ENCODE data around the gene PPP1R12A.
"Not testable (repeated sequence)": the region's sequence is repeated elsewhere in the genome, so short reads cannot be mapped to it uniquely, and the experiment has no call there.

PPP1R12A gene

DNA sequence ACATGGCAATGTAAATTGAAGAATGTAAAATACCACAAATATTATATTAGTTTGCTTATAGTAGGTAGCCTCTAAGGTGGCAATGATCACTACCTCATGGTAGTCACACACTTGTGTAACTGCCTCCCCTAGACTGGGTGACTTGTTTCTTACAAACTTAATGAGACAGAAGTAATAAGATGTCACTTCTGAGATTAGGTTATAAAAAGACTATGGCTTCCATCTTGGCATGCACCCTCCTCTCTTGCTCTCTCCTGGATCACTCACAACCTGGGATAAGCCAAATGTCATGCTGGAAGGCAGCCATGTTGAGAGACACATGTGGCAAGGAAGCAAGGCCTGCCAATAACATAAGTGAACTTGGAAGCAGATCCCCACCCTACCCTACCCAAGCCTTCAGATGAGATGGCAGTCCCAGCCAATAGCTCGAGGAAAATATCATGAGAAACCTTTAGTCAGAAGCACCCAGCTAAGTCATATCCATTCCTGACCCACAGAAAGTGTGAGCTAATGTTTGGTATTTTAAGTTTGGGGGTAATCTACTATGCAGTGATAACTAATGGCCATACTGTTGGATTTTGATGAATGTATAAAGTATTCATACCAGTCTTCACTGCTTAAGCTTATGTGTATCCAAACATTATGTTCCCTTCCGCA, 43.3 kb downstream of the PPP1R12A start:
- no peak for DNase-seq

DNA sequence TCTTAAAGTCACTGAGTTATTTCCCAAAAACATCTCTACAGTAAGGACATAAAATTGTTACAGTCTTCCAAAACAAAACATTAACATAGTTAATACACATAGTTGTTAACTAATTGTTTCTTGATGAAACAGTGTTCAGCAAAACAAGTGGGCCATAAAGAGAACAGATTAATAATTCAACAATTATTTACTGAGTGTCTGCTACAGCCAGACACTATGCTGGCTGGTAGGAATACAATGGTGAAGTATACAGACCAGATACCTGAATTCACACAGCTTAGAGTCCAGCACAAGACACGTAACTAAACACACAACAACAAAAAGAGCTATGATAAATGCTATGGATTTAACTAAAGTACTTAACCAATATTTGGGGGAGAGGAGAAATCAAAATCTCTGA, 47.0 kb downstream of the PPP1R12A start:
- no peak for DNase-seq

DNA sequence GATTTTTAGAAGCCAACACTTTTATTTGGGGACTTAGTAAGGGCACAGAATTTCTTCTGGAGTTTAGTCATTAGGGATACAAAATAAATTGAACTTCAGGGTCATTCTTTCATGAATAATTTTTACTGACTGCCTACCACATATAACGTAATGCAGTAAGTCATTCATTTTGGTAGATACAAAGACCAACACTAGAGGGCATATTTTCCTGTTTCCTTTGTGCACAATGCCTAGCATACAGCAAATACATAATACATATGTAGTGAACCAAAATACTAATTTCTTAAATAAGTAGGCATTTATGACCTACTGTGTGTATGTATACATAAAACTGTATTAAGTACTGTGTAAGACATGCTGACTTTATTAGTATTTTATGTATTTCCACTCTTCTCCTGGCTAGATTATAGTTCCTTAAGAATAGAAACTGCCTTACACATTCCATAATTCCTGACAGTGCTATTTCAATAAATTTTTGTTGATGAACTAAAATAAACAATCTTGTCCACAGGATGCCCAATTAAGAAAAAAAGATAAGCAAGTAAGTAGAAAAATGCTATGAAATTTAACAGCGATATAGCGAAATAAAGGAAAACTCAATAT, 47.9 kb downstream of the PPP1R12A start:
- peak; percentile 70 for DNase-seq

DNA sequence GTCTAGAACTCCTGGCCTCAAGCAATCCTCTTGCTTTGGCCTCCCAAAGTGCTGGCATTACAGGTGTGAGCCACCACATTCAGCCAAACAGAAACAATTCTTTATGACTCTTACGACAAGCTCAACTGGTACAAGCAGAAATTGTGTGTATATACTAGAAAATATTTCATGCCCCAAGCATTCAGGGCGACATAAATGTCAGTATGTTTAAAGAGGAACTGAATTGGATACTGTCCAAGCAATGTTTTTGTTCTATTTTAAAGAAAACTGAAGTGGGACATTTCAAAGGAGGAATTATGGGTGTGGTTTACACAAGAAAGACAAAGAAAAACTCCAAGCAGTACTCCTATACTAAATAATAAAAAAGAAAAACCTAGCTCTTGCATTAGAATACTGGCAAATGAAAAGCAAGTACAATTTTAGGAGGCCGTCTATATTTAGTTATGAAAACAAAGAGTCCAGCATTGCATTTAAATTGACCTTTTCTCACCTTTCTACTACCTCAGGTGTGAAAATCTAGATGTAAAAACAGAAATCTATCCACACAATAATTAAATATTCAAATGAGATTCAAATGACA, 48.9 kb downstream of the PPP1R12A start:
- peak; percentile 48 for DNase-seq

DNA sequence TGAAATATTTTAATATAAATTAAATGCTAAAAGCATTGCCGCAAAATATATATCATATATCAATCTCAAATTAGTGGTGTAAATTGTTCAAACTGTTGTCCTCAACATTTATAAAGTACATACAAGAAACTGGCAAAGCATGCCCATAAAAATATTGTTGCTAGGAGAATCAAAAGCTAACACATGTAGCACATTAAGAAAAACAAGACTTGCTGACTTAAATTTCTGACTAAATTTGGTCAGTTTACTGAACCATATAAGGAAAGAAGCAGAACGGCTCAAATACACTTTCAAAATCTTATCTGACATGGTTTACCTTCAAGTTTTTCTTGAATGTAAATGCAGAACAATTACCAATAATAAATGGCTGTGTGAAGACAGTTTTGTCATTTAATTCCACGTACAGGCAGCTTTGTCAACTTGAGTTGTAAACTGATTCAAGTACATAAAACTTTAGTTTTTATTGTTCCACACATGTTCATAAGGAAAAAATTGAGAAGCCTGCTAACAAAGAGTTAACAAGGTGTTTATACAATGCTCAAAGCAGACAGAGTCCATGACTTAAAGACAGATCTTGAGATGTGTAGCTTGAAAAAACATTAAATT, 50.4 kb downstream of the PPP1R12A start:
- peak; percentile 19 for DNase-seq

DNA sequence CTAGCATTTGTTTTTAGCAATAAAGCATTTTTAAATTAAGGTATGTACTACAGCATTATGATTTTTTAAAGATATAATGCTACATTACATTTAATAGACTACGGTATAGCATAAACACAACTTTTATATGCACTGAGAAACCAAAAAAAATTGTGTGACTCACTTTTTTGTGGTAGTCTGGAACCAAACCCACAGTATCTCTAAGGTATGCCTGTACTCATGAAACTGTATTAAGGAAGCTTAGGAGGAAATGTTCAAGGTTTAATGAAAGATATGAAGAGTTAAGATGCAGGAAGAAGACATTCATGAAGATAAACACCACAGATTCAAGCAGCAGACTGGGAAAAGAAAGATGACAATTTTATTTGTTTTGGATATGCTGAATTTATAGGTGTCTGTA, 51.7 kb downstream of the PPP1R12A start:
- DNase-seq = peak; percentile 66

DNA sequence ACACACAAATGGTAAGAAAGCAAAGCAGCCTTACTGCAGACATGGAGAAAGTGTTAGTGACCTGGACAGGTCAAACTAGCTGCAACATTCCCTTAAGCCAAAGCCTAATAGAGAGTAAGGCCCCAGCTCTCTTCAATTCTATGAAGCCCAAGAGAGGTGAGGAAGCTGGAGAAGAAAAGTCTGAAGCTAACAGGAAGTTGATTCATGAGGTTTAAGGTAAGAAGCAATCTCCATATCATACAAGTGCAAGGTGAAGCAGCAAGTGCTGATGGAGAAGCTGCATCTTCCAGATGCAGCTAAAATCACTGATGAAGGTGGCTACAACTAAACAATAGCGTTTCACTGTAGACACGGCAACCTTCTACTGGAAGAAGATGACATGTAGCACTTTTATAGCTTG, 53.5 kb downstream of the PPP1R12A start:
- DNase-seq = no peak

DNA sequence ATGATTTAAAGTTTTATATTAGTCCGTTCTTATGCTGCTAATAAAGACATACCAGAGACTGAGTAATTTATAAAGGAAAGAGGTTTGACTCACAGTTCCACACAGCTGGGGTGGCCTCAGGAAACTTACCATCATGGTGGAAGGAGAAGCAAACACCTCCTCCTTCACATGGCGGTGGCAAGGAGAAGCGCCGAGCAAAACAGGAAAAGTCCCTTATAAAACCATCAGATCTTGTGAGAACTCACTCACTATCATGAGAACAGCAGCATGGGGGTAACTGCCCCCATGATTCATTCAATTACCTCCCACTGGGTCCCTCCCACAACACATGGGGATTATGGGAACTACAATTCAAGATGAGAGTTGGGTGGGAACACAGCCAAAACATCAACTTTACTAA, 56.4 kb downstream of the PPP1R12A start:
- DNase-seq = not testable (repeated sequence)

DNA sequence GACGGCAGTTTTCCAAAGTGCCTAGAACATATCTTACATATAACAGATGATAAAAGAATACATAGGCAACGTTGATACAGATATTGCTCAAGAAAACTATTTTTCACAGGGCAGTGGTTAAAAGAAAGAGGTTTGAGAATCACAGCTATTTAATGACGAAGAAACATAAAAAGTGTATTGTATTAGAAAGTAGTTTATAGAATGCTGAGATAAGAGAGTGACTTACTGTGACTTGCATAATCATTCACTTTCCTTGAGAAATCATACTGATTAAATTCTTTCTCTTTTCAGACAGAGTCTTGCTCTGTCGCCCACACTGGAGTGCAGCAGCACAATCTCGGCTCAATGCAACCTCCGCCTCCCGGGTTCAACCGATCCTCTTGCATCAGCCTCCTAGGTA, 57.7 kb downstream of the PPP1R12A start:
- no peak for DNase-seq

DNA sequence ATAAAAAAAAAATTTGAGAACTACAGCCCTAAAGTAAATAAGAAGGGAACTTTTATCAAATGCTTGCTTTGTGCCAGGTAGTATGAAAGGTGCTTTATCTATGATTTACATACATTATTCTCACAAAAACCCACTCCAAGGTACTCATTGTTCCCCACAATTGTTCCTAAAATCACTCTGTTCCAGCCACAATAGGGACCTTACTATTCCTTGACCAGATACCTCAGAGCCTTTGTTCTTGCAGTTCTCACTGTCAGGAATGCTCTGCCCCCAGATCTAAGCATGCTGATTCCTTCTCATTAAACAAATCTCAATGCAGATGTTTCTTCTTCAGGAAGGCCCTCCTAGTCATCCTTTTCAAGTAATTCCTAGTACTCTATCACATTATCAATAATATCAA, 60.2 kb downstream of the PPP1R12A start:
- no peak for DNase-seq

DNA sequence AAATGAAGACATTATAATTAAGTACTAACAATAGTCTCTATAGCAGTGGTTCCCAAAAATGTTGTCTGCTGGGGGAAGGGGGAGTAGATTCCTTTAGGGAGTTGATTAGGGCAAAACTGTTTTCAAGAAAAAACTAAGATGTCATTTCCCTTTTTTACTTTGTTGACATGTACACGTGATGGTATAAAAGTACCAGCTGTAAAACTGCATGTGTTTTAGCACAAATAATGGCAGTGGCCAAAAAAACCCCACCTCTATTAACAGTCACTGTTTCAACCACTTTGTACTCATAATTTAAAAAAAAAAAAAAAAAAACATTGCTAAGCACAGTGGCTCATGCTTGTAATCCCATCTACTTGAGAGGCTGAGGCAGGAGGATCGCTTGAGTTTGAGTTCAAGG, 61.7 kb downstream of the PPP1R12A start:
- no peak for DNase-seq

DNA sequence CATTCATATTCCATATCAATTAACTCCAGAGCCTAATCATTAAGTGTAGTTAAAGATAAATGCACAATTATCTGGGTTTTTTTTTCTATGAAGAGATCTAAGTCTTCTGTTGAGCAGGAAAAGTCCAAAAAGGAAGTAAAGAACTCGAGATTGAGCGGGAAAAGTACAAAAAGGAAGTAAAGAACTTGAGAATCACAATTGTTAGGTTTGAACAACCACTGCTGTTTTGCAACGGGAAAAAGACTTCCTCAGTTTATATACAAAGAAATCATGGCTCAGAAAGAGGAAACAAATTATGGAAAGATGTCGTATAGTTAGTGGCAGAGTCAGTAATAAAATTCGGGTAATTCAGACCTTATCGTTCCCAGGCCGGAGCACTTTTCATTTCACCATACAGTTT, 63.3 kb downstream of the PPP1R12A start:
- DNase-seq = no peak

DNA sequence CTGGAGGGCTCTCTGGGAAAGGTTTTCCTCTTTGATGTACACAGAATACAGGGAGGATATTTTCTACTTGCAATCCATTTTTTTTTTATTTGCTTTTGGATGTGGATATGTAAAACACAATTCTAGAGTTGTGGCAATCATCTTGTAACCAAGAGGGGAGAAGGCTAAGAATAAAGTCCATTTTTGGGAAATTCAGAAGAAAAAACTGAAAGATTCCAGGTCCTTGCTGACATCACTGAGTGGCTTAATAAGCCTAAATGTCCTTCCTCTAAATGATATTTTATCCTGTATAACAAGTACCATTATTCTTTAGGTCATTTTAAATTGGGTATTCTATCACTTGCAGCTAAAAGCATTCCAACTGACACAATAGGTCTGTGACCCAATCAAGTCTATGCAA, 64.0 kb downstream of the PPP1R12A start:
- DNase-seq = no peak

DNA sequence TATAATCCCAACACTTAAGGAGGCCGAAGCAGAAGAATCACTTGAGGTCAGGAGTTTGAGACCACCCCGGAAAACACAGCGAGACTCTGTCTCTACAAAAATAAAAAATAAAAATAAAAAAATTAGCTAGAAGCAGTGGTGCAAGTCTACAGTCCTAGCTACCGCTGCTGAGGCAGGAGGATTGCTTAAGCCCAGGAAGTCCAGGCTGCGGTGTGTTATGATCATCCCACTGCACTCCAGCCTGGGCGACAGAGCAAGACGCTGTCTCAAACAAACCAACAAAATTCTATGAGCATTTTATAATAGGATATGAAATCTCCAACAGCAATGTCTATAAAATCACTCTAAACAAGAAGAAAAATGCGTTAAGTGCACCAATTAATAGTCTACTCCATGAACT, 75.3 kb downstream of the PPP1R12A start:
- DNase-seq = no peak

DNA sequence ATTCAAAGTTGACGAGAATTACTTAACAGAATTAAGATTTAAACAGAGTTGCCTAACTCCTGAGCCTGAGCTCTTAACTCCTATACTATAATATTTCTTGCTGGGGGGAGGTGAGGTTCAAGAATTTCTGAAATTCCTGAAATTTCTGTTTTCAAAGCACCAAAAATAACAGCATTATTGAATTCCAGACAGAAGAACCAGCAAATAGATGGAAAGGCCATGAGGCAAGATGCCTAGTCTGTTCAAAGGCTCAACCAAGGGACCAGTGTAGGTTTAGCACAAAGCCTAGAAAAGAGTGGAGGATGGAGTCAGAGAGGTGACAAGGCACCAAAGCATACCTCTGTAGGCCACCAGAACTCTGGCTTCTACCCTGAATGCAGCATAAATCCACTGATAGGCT, 76.4 kb downstream of the PPP1R12A start:
- DNase-seq = peak; percentile 65

DNA sequence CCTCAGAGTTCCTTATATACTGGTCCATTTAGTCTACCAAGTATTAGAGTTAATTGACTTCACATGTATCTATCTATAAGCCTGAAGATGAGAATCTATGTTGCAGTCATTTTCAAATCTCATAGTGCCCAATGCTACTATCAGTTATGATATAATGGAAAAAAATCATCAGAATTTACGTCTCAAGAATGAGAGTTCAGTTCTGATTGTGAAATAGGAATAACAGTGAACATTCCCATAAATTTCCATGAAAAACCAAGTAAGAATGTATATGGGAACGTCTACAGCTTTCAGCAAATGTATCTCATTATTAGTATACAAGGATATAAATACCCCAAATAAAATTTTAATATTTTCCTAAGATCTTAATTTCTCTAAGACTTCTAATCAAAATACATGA, 77.2 kb downstream of the PPP1R12A start:
- peak; percentile 17 for DNase-seq

DNA sequence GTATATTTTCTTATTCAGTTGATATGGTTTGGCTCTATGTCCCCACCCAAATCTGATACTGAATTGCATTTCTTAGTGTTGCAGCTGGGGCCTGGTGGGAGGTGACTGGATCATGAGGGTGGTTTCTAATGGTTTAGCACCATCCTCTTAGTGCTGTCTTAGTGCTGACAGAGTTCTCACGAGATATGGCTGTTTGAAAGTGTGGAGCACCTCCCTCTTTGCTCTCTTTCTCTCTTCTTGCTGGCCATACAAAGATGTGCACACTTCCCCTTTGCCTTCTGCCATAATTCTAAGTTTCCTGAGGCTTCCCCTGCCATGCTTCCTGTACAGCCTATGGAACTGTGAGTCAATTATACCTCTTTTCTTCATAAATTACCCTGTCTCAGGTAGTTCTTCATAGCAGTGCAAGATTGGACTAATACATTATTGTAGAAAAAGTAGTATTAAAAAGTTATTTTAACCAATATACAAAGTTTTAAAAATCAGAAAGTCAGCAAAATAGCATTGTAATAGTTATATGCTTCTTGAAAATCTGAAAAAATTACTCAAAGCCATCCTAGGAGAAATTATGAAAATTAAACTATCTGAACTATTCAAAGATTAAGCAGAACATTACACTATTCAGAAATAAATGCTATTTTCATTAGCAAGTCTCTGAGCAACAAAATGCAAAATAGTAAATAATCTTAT, 84.1 kb downstream of the PPP1R12A start:
- DNase-seq = no peak

DNA sequence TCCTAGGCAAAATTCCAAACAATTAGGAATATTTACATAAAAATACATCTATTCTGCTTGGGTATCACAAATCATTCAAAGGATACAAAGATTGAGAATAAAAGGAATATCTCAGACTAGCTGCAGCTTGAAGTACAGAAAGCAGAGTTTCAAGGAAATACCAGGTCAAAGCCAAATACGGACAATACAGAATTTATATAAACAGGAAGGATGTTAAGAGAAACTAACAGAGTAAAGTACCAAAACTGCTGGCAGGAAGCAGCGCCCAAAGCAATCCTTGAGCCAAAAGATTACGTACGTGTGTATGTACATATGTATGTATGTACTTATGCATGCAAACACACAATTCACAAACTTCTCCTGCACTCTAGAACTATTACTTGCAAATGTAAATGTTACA, 86.6 kb downstream of the PPP1R12A start:
- DNase-seq = no peak

DNA sequence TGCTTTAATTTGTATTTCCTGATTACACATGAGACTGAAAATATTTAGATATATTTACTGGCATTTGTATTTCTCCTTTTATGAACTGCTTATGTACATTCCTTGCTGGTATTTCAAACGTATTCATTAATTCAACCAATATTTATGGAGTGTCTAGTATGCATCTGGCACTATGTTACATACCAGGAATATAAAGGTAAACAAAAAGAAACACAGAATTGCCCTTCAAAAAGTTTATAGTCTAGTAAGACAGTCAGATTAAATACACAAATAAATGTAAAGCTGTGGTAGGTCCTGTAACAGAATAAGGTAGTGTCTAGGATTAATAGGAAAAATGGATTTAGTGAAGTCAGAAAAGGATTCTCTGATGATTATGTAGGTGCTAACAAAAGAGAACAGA, 87.5 kb downstream of the PPP1R12A start:
- no peak for DNase-seq

DNA sequence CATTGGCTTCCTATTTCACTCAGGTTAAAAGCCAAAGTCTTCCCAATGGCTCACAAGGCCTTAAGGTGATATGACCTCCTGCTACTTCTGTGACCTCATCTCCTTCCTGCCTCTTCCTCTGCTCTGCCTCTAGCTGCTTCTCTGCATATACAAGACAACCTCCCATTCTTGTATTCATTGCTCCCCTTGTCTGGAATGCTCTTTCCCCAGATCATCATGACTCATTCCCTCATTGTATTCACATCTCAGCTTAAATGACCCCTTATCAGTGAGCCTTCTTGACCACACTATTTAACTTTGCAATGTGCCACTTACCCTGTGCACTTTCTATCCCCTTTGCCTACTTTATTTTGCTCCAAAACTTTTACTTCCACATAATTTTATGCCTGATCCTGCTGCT, 90.2 kb downstream of the PPP1R12A start:
- peak; percentile 86 for DNase-seq

DNA sequence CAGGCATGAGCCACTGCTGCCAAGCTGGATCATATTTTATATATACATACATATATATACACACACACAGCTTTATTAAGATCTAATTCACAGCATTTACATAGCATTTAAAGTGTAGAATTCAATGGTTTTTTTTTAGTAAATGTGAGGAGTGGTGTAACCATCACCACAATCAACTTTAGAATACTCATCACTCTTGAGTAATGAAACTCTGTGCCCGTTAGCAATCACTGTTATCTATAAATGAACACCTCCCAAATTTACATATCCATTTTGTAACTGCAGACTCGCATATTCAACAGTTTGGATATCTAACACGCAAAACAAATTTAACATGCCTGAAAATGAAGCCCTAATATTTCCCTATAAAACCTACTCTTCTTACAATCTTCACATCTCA, 90.9 kb downstream of the PPP1R12A start:
- DNase-seq = no peak

DNA sequence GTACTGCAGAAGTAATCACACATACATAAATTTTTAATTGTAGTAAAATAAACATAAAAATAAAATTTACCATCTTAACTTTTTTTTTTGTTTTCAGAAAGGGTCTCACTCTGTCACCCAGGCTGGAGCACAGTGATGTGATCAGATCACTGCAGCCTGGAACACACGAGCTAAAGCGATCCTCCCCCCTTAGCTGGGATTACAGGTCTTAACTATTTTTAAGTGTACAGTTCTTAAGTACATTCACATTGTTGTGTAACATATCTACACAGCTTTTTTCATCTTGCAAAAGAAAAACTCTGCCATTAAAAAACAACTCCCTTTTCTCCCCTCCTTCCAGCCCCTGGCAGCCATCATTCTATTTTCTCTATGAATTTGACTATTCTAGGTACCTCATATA, 92.3 kb downstream of the PPP1R12A start:
- DNase-seq = no peak

DNA sequence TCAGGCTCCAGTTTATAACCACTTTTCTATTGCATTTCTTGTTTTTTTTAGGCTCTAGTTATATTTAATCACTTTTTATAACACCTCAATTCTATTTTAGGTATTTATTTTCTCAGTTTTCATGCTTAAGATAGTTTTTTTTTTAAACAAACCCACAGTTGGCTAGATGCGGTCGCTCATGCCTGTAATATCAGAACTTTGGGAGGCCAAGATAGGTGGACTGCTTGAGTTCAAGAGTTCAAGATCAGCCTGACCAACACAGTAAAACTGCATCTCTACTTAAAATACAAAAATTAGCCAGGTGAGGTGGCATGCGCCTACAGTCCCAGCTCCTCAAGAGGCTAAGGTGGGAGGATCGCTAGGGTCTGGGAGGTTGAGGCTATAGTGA, 93.0 kb downstream of the PPP1R12A start:
- no peak for DNase-seq
